Upper lobe of left lung (tissue), 6 donors: Measurements from ENCODE around the gene JMJD8. TPM values are rescaled to one million over a fixed set of nuclear protein-coding genes. Genes with fewer than 3 reads are reported as not detected.
A peak's percentile ranks its signal among the peaks of the same experiment; 100 is the strongest.

ENCODE experiments used
- ATAC-seq, 2 donors: fragments of 200-7000 bp; cut with Tn5 transposase; one replicate each; pipeline ENCODE4 v1.9.1; 2022; ENCODE audit warnings: mild to moderate bottlenecking in 2 of 2, moderate library complexity in 2 of 2; ENCODE audit not compliant: low FRiP score in 2 of 2
- DNase-seq, 2 donors: peaks; one replicate each; pipeline ENCODE4 v3.0.0-alpha.2; 2019 to 2020
- H3K27ac ChIP-seq, 4 donors: fragments of 200-600 bp; sonication (generic); one replicate each; pipeline ENCODE4 v1.5.1; 2016 to 2019
- H3K27me3 ChIP-seq, 4 donors: fragments of 200-600 bp; sonication (generic); one replicate each; pipeline ENCODE4 v1.5.1; 2017 to 2019
- H3K36me3 ChIP-seq, 4 donors: fragments of 200-600 bp; sonication (generic); one replicate each; pipeline ENCODE4 v1.5.1; 2016 to 2019
- H3K4me1 ChIP-seq, 4 donors: fragments of 200-600 bp; sonication (generic); one replicate each; pipeline ENCODE4 v1.5.1; 2018 to 2019
- H3K4me3 ChIP-seq, 4 donors: fragments of 200-600 bp; sonication (generic); one replicate each; pipeline ENCODE4 v1.5.1; 2017 to 2019; ENCODE audit warnings: mild to moderate bottlenecking in 2 of 4, moderate library complexity in 1 of 4
- H3K9me3 ChIP-seq, 4 donors: fragments of 200-600 bp; sonication (generic); one replicate each; pipeline ENCODE4 v1.5.1; 2018 to 2019
- CTCF ChIP-seq, 6 experiments: fragments of 450-650 bp in 4 of 6; fragments of 200-600 bp in 2 of 6; sonication (generic) in 2 of 6; IDR thresholded peaks; one replicate each; pipeline ENCODE4 v1.5.1; 2016 to 2019; ENCODE audit warnings: antibody characterized with exemption in 6 of 6
- EP300 ChIP-seq, 4 donors: sonication (generic); formaldehyde crosslinking; IDR thresholded peaks; one replicate each; pipeline ENCODE4 v1.5.1; 2017; ENCODE audit warnings: antibody characterized with exemption in 4 of 4, control low read depth in 2 of 4
- POLR2A ChIP-seq, 4 donors: fragments of 450-650 bp; IDR thresholded peaks; one replicate each; pipeline ENCODE4 v1.5.1; 2016 to 2017; ENCODE audit warnings: antibody characterized with exemption in 4 of 4, mild to moderate bottlenecking in 2 of 4
- POLR2AphosphoS5 ChIP-seq, 2 donors: sonication (generic); formaldehyde crosslinking; IDR thresholded peaks; one replicate each; pipeline ENCODE4 v1.5.1; 2017; ENCODE audit warnings: antibody characterized with exemption in 2 of 2
- WGBS, 2 donors: methylation state at CpG; one replicate each; pipeline ENCODE4 v1.1.5; 2017 to 2018; 5-methylcytosine and 5-hydroxymethylcytosine counted together
- total RNA-seq, 6 donors: library from RNA; depleted of rRNA in 4 of 6; stranded (reverse); fragments of >200 nt in 4 of 6; gene quantifications; one replicate each; pipeline versions ENCODE4 v1.1.0 to v1.2.1, GENCODE V29; 2016 to 2021
- donor health status: DM: no; HTN: no; CAD: no; lungs with moderate emphysema.
- donor health status: DM: no; HTN: yes; CAD: no; lungs with severe emphysema.

Gene JMJD8
- total RNA-seq, 6 donors from 2014 or later: 60.0 to 109 (median 65.5) TPM

GRCh38 chr16:640614-641013 lies 43.5 kb downstream of the JMJD8 start:
- Histone ChIP-seq H3K36me3 (no peaks in the 10 kb centered on the region), H3K27me3 (no peaks in the 10 kb centered on the region), H3K4me1 (peaks cover 18 to 70% (median 40%) of the 10 kb centered on the region in 4 donors), H3K27ac (peak overlapping the region in 3 of 4 donors; percentile 85 to 89 (median 87)), H3K4me3 (peak overlapping the region in 2 of 4 donors; percentile 91 to 97), H3K9me3 (no peaks in the 10 kb centered on the region)
- 85% methylated on average over 4 of the region's 5 CpGs; no CpG with 5 or more reads in 1 of the 2 donors for WGBS, 2 donors
- DNase-seq: no peak
- TF ChIP-seq CTCF (IDR thresholded peaks at IDR 0.05) (no peak), POLR2A (IDR thresholded peaks at IDR 0.05) (no peak), EP300 (IDR thresholded peaks at IDR 0.05) (no peak), POLR2AphosphoS5 (IDR thresholded peaks at IDR 0.05) (no peak)
- ATAC-seq: no peak

GRCh38 chr16:638836-639235 lies 45.3 kb downstream of the JMJD8 start:
- no peak overlapping the region for H3K27ac ChIP-seq
- TF ChIP-seq CTCF (IDR thresholded peaks at IDR 0.05) (no peak), EP300 (IDR thresholded peaks at IDR 0.05) (no peak), POLR2A (IDR thresholded peaks at IDR 0.05) (no peak), POLR2AphosphoS5 (IDR thresholded peaks at IDR 0.05) (no peak)
- no peaks in the 10 kb centered on the region for H3K27me3 ChIP-seq
- DNase-seq (peak in 1 of 2 donors; percentile 71), ATAC-seq (no peak)
- H3K4me3 ChIP-seq: no peak overlapping the region
- WGBS, 2 donors: 87 to 89% methylated on average over 9 of the region's 9 CpGs
- no peaks in the 10 kb centered on the region for H3K9me3 ChIP-seq
- H3K4me1 ChIP-seq: peaks cover 28 to 68% (median 44%) of the 10 kb centered on the region in 4 donors
- H3K36me3 ChIP-seq: peaks cover 0 to 4% (median 2%) of the 10 kb centered on the region in 4 donors

DNA sequence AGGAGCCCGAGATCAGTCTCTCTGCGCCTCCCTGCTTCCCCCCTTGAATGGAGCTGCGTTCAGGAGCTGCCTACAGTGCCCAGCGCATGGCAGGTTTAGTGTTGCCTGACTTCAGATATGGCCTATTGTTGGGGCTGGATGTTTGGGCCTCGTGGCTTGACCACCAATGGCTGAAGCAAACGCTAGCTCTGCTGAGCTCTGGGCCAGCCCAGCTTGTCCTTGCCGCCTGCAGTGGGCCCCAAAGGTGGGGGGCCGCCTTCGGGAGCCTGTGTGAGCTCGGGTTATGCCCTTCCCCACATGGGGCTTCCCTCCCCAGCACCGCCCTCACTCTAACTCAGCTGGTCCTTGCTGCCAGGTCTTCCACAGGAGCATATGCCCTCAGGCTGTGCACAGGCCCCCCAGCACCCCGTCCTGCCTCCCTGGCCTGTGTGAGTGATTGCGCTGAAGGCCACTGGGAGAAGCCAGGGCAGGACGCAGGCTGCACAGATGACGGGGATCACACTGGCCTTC lies 46.0 kb downstream of the JMJD8 start:
- Histone ChIP-seq H3K4me3 (no peak overlapping the region), H3K27ac (peak overlapping the region in 2 of 4 donors; percentile 63 to 95)

DNA sequence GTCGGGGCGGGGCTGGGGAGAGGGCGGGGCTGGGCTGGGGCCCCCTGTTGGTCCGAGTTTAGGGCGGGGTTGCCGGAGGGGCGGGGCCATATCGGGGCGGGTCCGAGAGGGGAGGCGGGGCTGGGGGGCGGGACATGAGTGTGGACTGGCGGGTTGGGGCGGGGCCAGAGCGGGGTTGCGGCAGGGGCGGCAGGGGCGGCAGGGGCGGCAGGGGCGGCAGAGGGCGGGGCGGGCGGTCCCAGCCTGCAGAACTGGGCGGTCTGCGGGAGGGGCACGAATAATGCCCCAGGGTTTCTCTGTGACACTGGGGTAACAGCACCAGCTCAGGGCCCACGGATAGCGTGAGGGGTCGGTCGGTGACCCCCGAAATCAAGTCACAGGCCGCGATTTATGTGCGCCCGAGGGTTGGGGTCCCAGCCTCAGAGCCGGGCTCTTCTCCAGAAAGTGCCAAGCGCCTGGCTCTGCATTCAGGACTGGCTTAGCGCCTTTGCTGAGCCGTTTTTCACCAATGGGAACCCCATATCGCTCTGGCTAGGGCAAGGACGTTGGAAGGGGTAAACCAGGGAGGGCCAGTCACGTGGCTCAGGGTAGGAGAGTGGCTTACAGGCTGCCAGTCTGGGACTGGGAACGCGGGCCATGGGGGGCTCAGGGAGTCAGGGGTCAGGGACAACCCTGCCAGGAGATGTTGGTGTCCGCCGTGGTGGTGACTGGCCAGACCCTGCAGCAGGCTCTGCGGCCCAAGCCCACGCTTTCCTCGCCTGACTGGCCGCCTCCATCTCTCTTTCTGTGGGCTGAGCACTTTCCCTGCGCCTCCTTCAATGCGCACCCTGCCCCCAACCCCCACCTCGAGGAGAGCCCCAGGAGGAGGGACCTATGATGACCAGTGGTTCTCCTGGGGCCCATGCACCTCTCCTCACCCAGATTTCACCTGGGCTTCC lies 46.8 kb downstream of the JMJD8 start:
- Histone ChIP-seq H3K27me3 (no peaks in the 10 kb centered on the region), H3K27ac (peak overlapping the region; percentile 94 to 99 (median 96)), H3K4me3 (peak overlapping the region; percentile 26 to 92 (median 84)), H3K36me3 (peaks cover 0 to 18% (median 15%) of the 10 kb centered on the region in 4 donors), H3K9me3 (no peaks in the 10 kb centered on the region), H3K4me1 (peaks cover 18 to 53% (median 30%) of the 10 kb centered on the region in 4 donors)
- DNase-seq (peak; percentile 91 to 96), ATAC-seq (peak; percentile 92 to 94)
- 18 to 29% methylated on average over 15 to 28 of the region's 53 CpGs for whole genome bisulfite sequencing, 2 donors
- TF ChIP-seq EP300 (IDR thresholded peaks at IDR 0.05) (no peak), CTCF (IDR thresholded peaks at IDR 0.05) (no peak), POLR2AphosphoS5 (IDR thresholded peaks at IDR 0.05) (no peak)

More for the DNA sequence above, 46.0 kb downstream of the JMJD8 start:
- ATAC-seq: no peak
- TF ChIP-seq POLR2AphosphoS5 (IDR thresholded peaks at IDR 0.05) (no peak), EP300 (IDR thresholded peaks at IDR 0.05) (no peak), POLR2A (IDR thresholded peaks at IDR 0.05) (no peak), CTCF (IDR thresholded peaks at IDR 0.05) (no peak)
- DNase-seq: peak in 1 of 2 donors; percentile 74
- Histone ChIP-seq H3K4me1 (peaks cover 25 to 60% (median 37%) of the 10 kb centered on the region in 4 donors), H3K9me3 (no peaks in the 10 kb centered on the region), H3K27me3 (no peaks in the 10 kb centered on the region), H3K36me3 (peaks cover 0 to 11% (median 10%) of the 10 kb centered on the region in 4 donors)
- 79 to 100% methylated on average over 2 to 15 of the region's 15 CpGs for WGBS, 2 donors
